ENCODE measurements around the gene FAM174C.
A peak's percentile ranks its signal among the peaks of the same experiment; 100 is the strongest.
"Not testable (repeated sequence)": the region's sequence is repeated elsewhere in the genome, so short reads cannot be mapped to it uniquely, and the experiment has no call there.

FAM174C gene

DNA sequence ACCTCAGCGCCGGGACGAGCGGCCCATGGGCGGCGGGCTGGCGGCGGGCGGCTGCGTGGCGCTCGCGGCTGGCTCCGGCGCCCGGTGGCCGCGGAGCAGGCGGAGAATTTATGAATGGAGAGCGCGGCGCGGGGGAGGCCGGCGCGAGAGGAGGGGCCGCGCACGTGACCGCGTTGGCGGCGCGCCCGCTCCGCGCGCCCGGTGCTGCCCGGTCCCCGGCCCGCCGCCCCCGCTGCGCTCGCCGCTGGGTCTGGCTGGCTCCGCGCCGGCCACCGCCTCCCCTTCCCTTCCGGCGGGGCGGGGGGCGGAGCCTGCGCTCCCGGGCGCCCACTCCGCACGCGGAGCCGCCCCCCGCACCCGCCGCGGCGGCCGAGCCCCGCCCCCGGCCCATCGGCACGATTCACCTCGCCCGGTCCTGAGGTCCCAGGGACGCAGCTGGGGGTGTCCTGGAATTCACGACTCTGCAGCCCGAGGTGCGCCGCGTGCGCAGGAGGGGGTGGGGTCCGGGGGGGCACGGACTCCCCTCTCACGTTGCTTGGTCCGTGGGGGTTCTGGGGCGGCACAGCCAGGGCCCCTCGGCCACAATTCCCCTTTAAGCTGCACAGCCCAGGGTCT is 37.5 kb upstream of the FAM174C start, which contains the start of gene CBARP:
CBARP (minus strand) TSS at position 252 of the 615 bp plus-strand sequence. CDS start 1,905 bp downstream, outside the sequence.
- no peak for DNase-seq

- no peak for DNase-seq
Measured at GRCh38 chr19:1238369-1239303, 36.7 kb upstream of the FAM174C start.

GRCh38 chr19:1239420-1239795 is 35.9 kb upstream of the FAM174C start:
- DNase-seq, result no peak

DNA sequence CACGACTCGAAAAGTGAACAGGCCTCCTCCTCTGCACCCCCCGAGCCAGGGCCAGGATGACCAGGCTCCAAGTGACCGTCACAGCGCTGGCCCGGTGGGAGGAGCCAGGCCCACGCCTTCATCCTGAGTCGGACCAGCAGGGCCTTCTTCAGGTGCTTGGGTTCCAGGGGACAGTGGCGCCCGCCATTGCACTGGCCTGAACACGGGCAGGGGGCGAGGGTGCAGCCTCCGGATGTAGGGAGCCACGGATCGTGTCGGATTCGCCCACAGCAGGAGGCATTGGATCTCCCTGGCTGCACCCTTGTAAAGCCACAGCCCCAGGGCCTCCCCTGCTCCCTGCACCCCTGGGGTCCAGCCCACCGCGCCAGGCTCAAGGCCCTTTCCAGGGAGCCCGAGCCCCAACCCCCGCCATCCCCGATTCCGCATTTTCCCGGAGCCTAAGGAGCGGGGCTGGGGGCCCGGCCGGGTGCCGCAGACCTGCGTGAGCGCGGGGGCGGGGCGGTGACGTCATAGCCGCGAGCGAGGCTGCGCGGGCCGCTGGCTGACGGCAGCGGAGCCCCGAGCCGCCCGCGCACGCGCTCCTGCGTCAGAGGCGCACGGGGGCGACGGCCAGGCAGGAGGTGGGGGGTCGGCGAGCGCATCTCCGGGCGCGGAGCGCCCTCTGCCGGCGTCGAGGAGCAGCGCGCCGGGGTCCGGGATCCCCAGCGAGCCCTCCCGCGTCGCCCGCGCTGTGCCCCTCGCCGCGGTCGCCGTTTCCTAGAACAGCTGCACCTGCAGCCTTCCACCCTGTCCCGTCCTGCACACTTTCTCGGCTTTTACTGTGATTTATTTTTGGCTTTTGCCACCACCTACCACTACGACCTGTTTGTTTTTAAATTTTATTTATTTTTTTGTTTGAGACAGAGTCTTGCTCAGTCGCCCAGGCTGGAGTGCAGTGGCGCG is 35.3 kb upstream of the FAM174C start:
- DNase-seq, result peak; percentile 95

GRCh38 chr19:1240925-1241324 is 34.4 kb upstream of the FAM174C start:
- DNase-seq, result no peak

DNA sequence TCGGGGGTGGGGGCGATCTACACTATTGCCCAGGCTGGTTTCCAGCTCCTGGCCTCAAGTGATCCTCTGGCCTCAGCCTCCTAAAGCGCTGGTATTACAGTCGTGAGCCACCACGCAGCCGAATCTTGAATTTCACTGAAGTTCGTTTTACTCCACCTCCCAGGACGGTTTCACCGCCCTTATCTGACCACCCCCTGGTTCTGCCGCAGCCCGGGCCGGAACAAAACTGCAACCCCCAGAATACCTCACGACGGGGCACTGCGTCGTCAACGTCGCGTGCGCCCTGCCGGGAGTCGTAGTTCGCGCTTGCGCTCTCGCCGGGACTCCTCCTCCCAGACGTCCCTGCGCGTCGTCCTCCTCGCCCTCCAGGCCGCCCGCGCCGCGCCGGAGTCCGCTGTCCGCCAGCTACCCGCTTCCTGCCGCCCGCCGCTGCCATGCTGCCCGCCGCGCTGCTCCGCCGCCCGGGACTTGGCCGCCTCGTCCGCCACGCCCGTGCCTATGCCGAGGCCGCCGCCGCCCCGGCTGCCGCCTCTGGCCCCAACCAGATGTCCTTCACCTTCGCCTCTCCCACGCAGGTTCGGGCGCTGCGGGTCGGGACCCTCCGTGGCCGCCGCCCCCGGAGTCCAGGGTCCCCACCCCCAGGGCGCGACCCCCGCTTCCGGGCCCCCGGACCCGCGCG is 33.8 kb upstream of the FAM174C start, which contains the start of gene ATP5F1D:
ATP5F1D (plus strand) TSS at position 335 of the 679 bp plus-strand sequence; CDS start at position 435, 100 bp downstream.
- DNase-seq, result peak; percentile 96

- DNase-seq, result peak; percentile 88
Measured at GRCh38 chr19:1243768-1244692, 31.3 kb upstream of the FAM174C start.

GRCh38 chr19:1244693-1245451 is 30.5 kb upstream of the FAM174C start:
- DNase-seq, result no peak

GRCh38 chr19:1245494-1246264 is 29.7 kb upstream of the FAM174C start:
- no peak for DNase-seq

- not testable (repeated sequence) for DNase-seq
Measured at GRCh38 chr19:1246265-1247087, 28.9 kb upstream of the FAM174C start.

- DNase-seq, result no peak
Measured at GRCh38 chr19:1247748-1248138, 27.6 kb upstream of the FAM174C start.

DNA sequence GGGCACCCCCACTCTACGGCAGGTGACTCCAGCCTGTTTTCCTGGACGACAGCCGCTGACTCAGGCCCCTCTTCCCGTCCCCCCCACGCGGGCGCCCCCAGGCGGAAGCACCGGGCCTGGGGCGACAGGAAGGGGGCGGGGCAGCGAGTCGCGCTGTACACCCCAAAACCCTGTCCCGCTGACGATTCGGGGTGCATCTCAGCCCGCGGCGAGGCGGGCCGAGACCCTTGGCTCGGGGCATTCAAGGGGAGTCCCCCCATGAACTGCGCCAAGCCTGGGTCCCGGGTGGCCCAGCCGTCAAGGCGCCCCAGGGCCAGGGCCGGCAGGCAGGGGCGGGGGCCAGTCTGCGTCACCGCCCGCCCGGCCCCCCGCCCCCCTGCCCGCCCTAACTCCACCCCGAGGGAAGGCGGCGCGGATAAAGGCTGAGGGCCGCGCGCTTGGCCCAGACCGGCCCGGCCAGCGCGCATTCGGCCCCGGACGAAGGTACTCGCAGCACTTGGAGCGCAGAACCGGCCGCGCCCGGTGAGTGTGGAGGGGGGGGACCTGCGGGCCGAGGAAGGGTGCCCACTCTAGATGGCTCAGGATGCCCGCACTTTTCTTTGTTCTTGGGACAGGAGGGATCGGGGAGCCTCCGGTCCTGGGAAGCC is 27.1 kb upstream of the FAM174C start, which contains the start of gene MIDN:
MIDN (plus strand) TSS at position 445 of the 647 bp plus-strand sequence. CDS start 1,714 bp downstream, outside the sequence.
- peak; percentile 80 for DNase-seq

DNA sequence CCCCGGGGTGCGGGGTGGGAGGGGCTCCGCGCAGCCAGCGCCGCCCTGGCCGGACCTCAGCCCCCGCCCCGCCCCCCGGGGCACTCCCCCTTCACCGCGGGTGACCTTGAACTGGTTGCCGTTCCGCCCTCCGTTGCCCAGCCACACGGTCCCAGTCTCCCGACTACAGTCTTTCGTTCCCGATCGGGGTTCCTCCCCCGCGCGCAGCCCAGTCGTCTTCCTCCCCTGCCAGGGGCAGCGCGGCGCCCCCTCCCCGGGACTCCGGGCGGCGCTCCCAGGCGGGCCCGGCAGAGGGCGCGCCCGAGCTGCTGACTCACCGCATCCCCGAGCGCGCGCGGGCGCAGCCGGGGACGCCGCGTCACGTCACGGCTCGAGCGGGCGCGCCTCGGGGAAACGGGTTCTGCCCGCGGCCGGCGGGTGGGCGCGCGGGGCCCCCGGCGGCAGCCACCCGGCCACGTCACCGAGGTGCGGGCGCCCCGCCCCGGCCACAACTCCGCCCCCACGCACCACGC is 26.5 kb upstream of the FAM174C start:
- DNase-seq, result peak; percentile 81

- DNase-seq, result peak; percentile 96
Measured at GRCh38 chr19:1249298-1249989, 25.9 kb upstream of the FAM174C start.

DNA sequence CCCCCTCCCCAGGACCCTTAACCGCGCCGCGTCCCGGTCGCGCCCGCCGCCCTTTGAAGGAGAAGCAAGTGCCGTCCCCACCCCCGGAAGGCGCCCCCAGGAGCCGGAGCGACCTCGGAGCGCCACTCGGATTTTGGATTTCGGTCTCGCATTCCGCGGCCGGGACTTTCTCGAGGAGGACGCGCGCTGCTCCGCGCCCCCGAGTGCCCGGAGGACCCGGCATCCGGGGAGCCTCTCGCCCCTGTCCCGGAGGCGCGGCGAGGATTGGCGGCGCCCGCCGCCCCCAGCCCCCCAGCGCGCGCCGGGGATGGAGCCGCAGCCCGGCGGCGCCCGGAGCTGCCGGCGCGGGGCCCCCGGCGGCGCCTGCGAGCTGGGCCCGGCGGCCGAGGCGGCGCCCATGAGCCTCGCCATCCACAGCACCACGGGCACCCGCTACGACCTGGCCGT is 25.3 kb upstream of the FAM174C start:
- DNase-seq, result no peak

DNA sequence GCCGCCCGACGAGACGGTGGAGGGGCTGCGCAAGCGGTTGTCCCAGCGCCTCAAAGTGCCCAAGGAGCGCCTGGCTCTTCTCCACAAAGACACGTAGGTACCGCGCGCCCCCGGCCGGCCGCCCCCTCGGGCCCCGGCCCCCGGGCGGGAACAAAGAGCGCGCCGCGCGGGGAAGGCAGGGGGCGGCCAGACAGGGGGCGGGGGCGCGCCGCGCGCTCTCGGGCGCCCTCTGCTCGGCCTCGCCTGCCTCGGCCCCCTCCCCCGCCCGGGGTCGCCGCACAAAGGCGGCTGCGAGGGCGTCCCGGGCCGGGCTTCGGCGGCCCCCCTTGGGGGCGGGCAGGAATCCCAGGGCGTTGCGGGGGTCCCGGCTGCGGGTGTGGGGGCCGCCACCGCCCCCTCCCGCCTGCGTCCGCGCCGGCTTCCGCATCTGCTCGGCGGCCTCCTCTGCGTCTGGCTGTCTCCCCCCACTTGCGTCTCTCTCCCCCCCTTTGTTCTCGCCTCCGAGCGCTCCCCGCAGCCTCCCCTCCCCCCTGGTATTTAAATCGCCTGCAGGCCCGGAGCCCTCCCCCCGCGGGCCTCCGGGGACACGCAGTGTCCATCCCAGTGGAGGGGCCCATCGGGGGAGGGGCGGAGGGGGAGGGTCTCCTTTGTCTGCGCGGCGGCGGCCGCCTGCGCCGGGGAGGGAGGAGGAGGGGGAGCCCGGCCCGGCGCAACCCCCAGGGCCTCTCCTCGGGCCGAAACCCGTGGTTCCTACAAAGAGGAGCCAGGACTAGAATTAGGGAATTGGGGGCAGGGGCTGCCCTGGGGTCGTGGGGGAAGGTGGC is 24.7 kb upstream of the FAM174C start:
- peak; percentile 46 for DNase-seq

Data from activated CD4-positive, alpha-beta T cell treated with anti-CD3 and anti-CD28 coated beads, Interleukin-2, Interleukin-6, amounts not matched to agents 100 ng/mL and 50 ng/mL, durations not matched to agents 16 hours and 8 hours (primary cell).